Measurements from ENCODE around the gene GNL2. TPM values are rescaled to one million over a fixed set of nuclear protein-coding genes. Genes with fewer than 3 reads are reported as not detected.
A peak's percentile ranks its signal among the peaks of the same experiment; 100 is the strongest.

The GNL2 gene
- total and polyA plus RNA-seq, 9 of the 15 experiments (the other 6 are each of a cell fraction or from before 2014, with no cell fraction given), result 156 to 371 (median 263) TPM

- TF ChIP-seq, protein P1, sequence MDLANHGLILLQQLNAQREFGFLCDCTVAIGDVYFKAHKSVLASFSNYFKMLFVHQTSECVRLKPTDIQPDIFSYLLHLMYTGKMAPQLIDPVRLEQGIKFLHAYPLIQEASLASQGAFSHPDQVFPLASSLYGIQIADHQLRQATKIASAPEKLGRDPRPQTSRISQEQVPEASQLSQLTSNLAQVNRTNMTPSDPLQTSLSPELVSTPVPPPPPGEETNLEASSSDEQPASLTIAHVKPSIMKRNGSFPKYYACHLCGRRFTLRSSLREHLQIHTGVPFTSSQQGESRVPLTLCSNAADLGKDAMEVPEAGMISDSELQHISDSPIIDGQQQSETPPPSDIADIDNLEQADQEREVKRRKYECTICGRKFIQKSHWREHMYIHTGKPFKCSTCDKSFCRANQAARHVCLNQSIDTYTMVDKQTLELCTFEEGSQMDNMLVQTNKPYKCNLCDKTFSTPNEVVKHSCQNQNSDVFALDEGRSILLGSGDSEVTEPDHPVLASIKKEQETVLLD (IDR thresholded peaks at IDR 0.05), result 0 out of 2 replicates have a peak, but pooled peaks have one; percentile 31
- no peak for TF ChIP-seq RBM39 (optimal IDR thresholded peaks at IDR 0.05; ENCODE audit: low read depth, low read length)
- TF ChIP-seq THRB (CRISPR knock-in tag; conservative IDR thresholded peaks at IDR 0.05), result no peak
- TF ChIP-seq ZNF512 (tag; IDR thresholded peaks at IDR 0.05), result no peak
- no peak for TF ChIP-seq POLR2G (IDR thresholded peaks at IDR 0.05; ENCODE audit: low read depth, low read length)
- no peak for TF ChIP-seq ATF4 (CRISPR knock-in tag; IDR thresholded peaks at IDR 0.05)
Observed at GRCh38 chr1:37561133-37562132, 34.3 kb downstream of the GNL2 start (continued).
